HEK293 (cell line): ENCODE measurements around the gene PPP6R3.

Experiments used
- MYNN ChIP-seq: fragments of 450-650 bp; formaldehyde crosslinking; IDR thresholded peaks from 2 replicates; pipeline ENCODE4 v1.5.1; 2016; ENCODE audit warnings: missing biosample characterization, missing genetic modification characterization, borderline replicate concordance
- OSR2 ChIP-seq: fragments of 450-650 bp; formaldehyde crosslinking; IDR thresholded peaks from 2 replicates; pipeline ENCODE4 v1.5.1; 2016; ENCODE audit warnings: missing biosample characterization, missing genetic modification characterization
- TF ChIP-seq, protein P1 (sequence below): fragments of 450-650 bp; formaldehyde crosslinking; IDR thresholded peaks from 2 replicates; pipeline ENCODE4 v1.5.1; 2016; ENCODE audit warnings: missing biosample characterization, missing genetic modification characterization

DNA sequence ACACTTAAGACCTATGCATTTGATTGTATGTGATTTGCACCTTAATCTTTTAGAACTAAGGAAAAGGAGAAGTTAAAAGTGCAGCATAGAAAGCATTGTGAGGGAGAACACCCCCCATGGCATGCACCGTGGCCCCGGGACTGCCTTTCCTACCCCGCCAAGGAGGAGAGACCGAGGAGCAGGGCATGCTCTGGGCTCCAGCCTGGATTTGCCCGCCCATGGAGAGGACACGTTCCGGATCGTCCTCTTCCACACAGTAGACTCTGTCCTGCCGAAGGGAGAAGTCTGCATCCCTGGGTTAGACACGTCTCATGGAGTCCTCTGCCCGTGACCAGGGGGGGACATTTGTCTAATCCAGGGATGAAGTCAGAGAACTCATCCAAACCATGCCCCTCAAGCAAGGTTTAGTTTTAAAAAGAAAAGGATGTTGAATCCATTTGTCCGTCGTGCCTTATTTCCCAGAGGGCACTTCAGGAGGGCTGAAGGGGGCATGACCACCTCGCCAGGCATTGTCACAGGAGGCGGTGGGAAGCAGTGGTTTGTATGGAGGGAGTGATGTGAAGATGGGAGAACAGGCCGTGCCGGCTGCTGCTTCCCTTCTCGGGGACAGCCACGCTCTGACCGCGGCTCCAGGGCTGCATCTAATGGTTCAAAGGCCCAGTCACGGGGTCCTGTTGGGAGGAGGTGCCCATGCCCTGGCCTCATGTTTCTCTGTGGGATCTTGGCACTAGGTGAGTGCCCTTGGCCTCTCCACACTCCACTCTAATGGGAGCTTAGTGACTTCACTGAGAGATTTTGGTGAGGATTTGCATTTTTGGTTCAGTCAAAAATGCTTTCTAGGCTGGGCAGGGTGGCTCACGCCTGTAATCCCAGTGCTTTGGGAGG lies 157.6 kb downstream of the PPP6R3 start:
- TF ChIP-seq OSR2 (tag by site-specific recombination) = no peak
- no peak for TF ChIP-seq MYNN (tag by site-specific recombination)
- TF ChIP-seq, protein P1, sequence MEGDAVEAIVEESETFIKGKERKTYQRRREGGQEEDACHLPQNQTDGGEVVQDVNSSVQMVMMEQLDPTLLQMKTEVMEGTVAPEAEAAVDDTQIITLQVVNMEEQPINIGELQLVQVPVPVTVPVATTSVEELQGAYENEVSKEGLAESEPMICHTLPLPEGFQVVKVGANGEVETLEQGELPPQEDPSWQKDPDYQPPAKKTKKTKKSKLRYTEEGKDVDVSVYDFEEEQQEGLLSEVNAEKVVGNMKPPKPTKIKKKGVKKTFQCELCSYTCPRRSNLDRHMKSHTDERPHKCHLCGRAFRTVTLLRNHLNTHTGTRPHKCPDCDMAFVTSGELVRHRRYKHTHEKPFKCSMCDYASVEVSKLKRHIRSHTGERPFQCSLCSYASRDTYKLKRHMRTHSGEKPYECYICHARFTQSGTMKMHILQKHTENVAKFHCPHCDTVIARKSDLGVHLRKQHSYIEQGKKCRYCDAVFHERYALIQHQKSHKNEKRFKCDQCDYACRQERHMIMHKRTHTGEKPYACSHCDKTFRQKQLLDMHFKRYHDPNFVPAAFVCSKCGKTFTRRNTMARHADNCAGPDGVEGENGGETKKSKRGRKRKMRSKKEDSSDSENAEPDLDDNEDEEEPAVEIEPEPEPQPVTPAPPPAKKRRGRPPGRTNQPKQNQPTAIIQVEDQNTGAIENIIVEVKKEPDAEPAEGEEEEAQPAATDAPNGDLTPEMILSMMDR (tag by site-specific recombination) = no peak
